Measurements from ENCODE around the gene NSUN5. TPM values are rescaled to one million over a fixed set of nuclear protein-coding genes. Genes with fewer than 3 reads are reported as not detected.
A peak's percentile ranks its signal among the peaks of the same experiment; 100 is the strongest.
"Not testable (repeated sequence)": the region's sequence is repeated elsewhere in the genome, so short reads cannot be mapped to it uniquely, and the experiment has no call there.

NSUN5 gene
- total RNA-seq, 1 donor from 2014 or later, result 16.2 TPM

GRCh38 chr7:73304612-73305387 is 3.8 kb downstream of the NSUN5 start:
- ATAC-seq (ENCODE audit: poor library complexity); intact Hi-C loops (cut with DNase I); DNase-seq: not testable (repeated sequence)

GRCh38 chr7:73304071-73304470 is 4.6 kb downstream of the NSUN5 start:
- DNase-seq (no peak), ATAC-seq (ENCODE audit: poor library complexity) (no peak)
- intact Hi-C loops (cut with DNase I), result no loop called here

- DNase-seq (no peak), ATAC-seq (ENCODE audit: poor library complexity) (no peak)
- intact Hi-C loops (cut with DNase I), result no loop called here
Measured at GRCh38 chr7:73303546-73303945, 5.1 kb downstream of the NSUN5 start.

- DNase-seq; ATAC-seq (ENCODE audit: poor library complexity); intact Hi-C loops (cut with DNase I): not testable (repeated sequence)
Measured at GRCh38 chr7:73302846-73303245, 5.8 kb downstream of the NSUN5 start.

GRCh38 chr7:73301108-73301507 is 7.5 kb downstream of the NSUN5 start:
- DNase-seq; intact Hi-C loops (cut with DNase I): not testable (repeated sequence)
- ATAC-seq (ENCODE audit: poor library complexity), result peak; percentile 40

- peak; percentile 68 for ATAC-seq (ENCODE audit: poor library complexity)
- intact Hi-C loops (cut with DNase I); DNase-seq: not testable (repeated sequence)
Measured at GRCh38 chr7:73299812-73300211, 8.8 kb downstream of the NSUN5 start.

- intact Hi-C loops (cut with DNase I); ATAC-seq (ENCODE audit: poor library complexity); DNase-seq: not testable (repeated sequence)
Measured at GRCh38 chr7:73297706-73298105, 10.9 kb downstream of the NSUN5 start.

- DNase-seq; ATAC-seq (ENCODE audit: poor library complexity); intact Hi-C loops (cut with DNase I): not testable (repeated sequence)
Measured at GRCh38 chr7:73297235-73297634, 11.4 kb downstream of the NSUN5 start.

- intact Hi-C loops (cut with DNase I); DNase-seq; ATAC-seq (ENCODE audit: poor library complexity): not testable (repeated sequence)
Measured at GRCh38 chr7:73277210-73277609, 31.4 kb downstream of the NSUN5 start.

- DNase-seq; intact Hi-C loops (cut with DNase I); ATAC-seq (ENCODE audit: poor library complexity): not testable (repeated sequence)
Measured at GRCh38 chr7:73267813-73268212, 40.8 kb downstream of the NSUN5 start.

GRCh38 chr7:73266719-73267368 is 41.8 kb downstream of the NSUN5 start:
- intact Hi-C loops (cut with DNase I); DNase-seq: not testable (repeated sequence)
- ATAC-seq (ENCODE audit: poor library complexity), result peak; percentile 86

GRCh38 chr7:73262416-73262815 is 46.2 kb downstream of the NSUN5 start:
- intact Hi-C loops (cut with DNase I); DNase-seq: not testable (repeated sequence)
- peak; percentile 58 for ATAC-seq (ENCODE audit: poor library complexity)

Other genes with a start within 250 kb of the NSUN5 start
- not detected for gene SPDYE9, start 222.8 kb downstream of the NSUN5 start, total RNA-seq
- 0.51 TPM for gene TRIM50, start 19.3 kb upstream of the NSUN5 start, total RNA-seq
- not detected for gene FKBP6, start 19.3 kb upstream of the NSUN5 start, total RNA-seq
- gene FZD9, start 125.0 kb upstream of the NSUN5 start, total RNA-seq, result 0.24 TPM
- gene BAZ1B, start 213.5 kb upstream of the NSUN5 start, total RNA-seq, result 36.8 TPM
- gene BCL7B, start 248.9 kb upstream of the NSUN5 start, total RNA-seq, result 76.2 TPM